Astrocyte (in vitro differentiated cells and primary cell): ENCODE results near the gene CNKSR1. TPM values are rescaled to one million over a fixed set of nuclear protein-coding genes. Genes with fewer than 3 reads are reported as not detected.

Experiments used
- DNase-seq: peaks from one replicate; pipeline ENCODE4 v3.0.0-alpha.2; 2010; ENCODE audit warnings: low read depth
- FAIRE-seq: peaks from 2 replicates; lab custom pipeline; 2011; peaks lifted over from hg19 to GRCh38; lab: Jason Lieb, UNC
- H2AFZ ChIP-seq: 2 replicates; pipeline ENCODE4 v1.6.0; 2012; ENCODE audit warnings: low read depth, low read length, inconsistent platforms
- H3K27ac ChIP-seq: 2 replicates; pipeline ENCODE4 v1.5.1; 2011; ENCODE audit warnings: low read depth, low read length, inconsistent platforms
- H3K27me3 ChIP-seq: 2 replicates; pipeline ENCODE4 v1.6.0; 2011; ENCODE audit warnings: low read length, inconsistent platforms; ENCODE audit not compliant: insufficient read depth
- H3K36me3 ChIP-seq: 2 replicates; pipeline ENCODE4 v1.5.1; 2011; ENCODE audit warnings: low read length, inconsistent platforms; ENCODE audit not compliant: insufficient read depth
- H3K4me1 ChIP-seq: 2 replicates; pipeline ENCODE4 v1.5.1; 2011; ENCODE audit warnings: low read length, inconsistent platforms; ENCODE audit not compliant: insufficient read depth
- H3K4me2 ChIP-seq: 2 replicates; pipeline ENCODE4 v1.6.0; 2012; ENCODE audit warnings: low read length, inconsistent platforms
- H3K4me3 ChIP-seq: 2 replicates; pipeline ENCODE4 v1.5.1; 2011; ENCODE audit warnings: low read depth, mild to moderate bottlenecking, low read length, inconsistent platforms; ENCODE audit not compliant: insufficient read depth
- H3K79me2 ChIP-seq: 2 replicates; pipeline ENCODE4 v1.6.0; 2012; ENCODE audit warnings: mild to moderate bottlenecking, low read length, inconsistent platforms; ENCODE audit not compliant: insufficient read depth
- H3K9ac ChIP-seq: 2 replicates; pipeline ENCODE4 v1.6.0; 2012; ENCODE audit warnings: mild to moderate bottlenecking, low read length, inconsistent platforms
- H3K9me3 ChIP-seq: 2 replicates; pipeline ENCODE4 v1.5.1; 2012; ENCODE audit warnings: low read depth, mild to moderate bottlenecking, low read length, inconsistent platforms; ENCODE audit not compliant: insufficient read depth
- H4K20me1 ChIP-seq: 2 replicates; pipeline ENCODE4 v1.6.0; 2012; ENCODE audit warnings: low read length, inconsistent platforms; ENCODE audit not compliant: insufficient read depth
- H3K27ac Mint-ChIP-seq: one replicate; pipeline ENCODE4 v1.8.0; 2021; ENCODE audit warnings: mild to moderate bottlenecking, mixed read lengths; ENCODE audit not compliant: unreplicated experiment
- H3K27me3 Mint-ChIP-seq: one replicate; pipeline ENCODE4 v1.8.0; 2021; ENCODE audit warnings: low read depth, mixed read lengths; ENCODE audit not compliant: unreplicated experiment
- H3K36me3 Mint-ChIP-seq: one replicate; pipeline ENCODE4 v1.8.0; 2021; ENCODE audit warnings: low read depth, mixed read lengths; ENCODE audit not compliant: unreplicated experiment
- H3K4me1 Mint-ChIP-seq: one replicate; pipeline ENCODE4 v1.8.0; 2021; ENCODE audit warnings: low read depth, mixed read lengths; ENCODE audit not compliant: unreplicated experiment
- H3K4me3 Mint-ChIP-seq: one replicate; pipeline ENCODE4 v1.8.0; 2021; ENCODE audit warnings: mild to moderate bottlenecking, moderate library complexity, mixed read lengths; ENCODE audit not compliant: unreplicated experiment
- H3K9me3 Mint-ChIP-seq: one replicate; pipeline ENCODE4 v1.8.0; 2021; ENCODE audit warnings: mild to moderate bottlenecking, mixed read lengths; ENCODE audit not compliant: unreplicated experiment
- CTCF ChIP-seq: IDR thresholded peaks from 2 replicates; pipeline ENCODE4 v1.5.1; 2011; ENCODE audit warnings: low read depth, mild to moderate bottlenecking, inconsistent platforms, low read length, moderate library complexity; ENCODE audit not compliant: insufficient read depth
- EZH2 ChIP-seq: IDR thresholded peaks from 2 replicates; pipeline ENCODE4 v1.6.1; 2012; ENCODE audit warnings: mild to moderate bottlenecking, low read length, inconsistent platforms; ENCODE audit not compliant: insufficient read depth
- total RNA-seq: library from RNA; stranded (reverse); gene quantifications from 2 replicates; pipeline ENCODE4 v1.2.1, GENCODE V29; 2021

The CNKSR1 gene
- total RNA-seq, 1 donor from 2014 or later: 5.0 TPM

- TF ChIP-seq EZH2: no peak
- no peak for TF ChIP-seq CTCF
- H3K27ac Mint-ChIP-seq: no peak overlapping the region
- DNase-seq (no peak), FAIRE-seq (no peak)
- Histone ChIP-seq H3K27ac (no peak overlapping the region), H3K9ac (no peak overlapping the region), H3K79me2 (no peaks in the 10 kb centered on the region), H3K4me1 (peaks cover 2% of the 10 kb centered on the region), H3K4me2 (no peak overlapping the region), H2AFZ (no peak overlapping the region), H4K20me1 (no peaks in the 10 kb centered on the region), H3K27me3 (peaks cover 13% of the 10 kb centered on the region), H3K36me3 (no peaks in the 10 kb centered on the region), H3K4me3 (no peak overlapping the region), H3K9me3 (no peaks in the 10 kb centered on the region)
- peaks cover 2% of the 10 kb centered on the region for H3K9me3 Mint-ChIP-seq
- H3K36me3 Mint-ChIP-seq: no peaks in the 10 kb centered on the region
- no peak overlapping the region for H3K4me3 Mint-ChIP-seq
- no peaks in the 10 kb centered on the region for H3K4me1 Mint-ChIP-seq
- peaks cover 40% of the 10 kb centered on the region for H3K27me3 Mint-ChIP-seq
These were observed 26.5 kb downstream of the CNKSR1 start for GRCh38 chr1:26203642-26204318.

GRCh38 chr1:26210147-26210870, 33.0 kb downstream of the CNKSR1 start:
- Histone ChIP-seq H3K4me1 (no peaks in the 10 kb centered on the region), H3K27me3 (peaks cover 6% of the 10 kb centered on the region), H3K9ac (no peak overlapping the region), H3K27ac (no peak overlapping the region), H3K4me3 (no peak overlapping the region), H2AFZ (no peak overlapping the region), H3K79me2 (no peaks in the 10 kb centered on the region), H4K20me1 (no peaks in the 10 kb centered on the region), H3K36me3 (no peaks in the 10 kb centered on the region), H3K9me3 (no peaks in the 10 kb centered on the region), H3K4me2 (no peak overlapping the region)
- Mint-ChIP-seq H3K27ac (no peak overlapping the region), H3K9me3 (peaks cover 2% of the 10 kb centered on the region), H3K27me3 (peaks cover 26% of the 10 kb centered on the region), H3K4me3 (no peak overlapping the region), H3K4me1 (no peaks in the 10 kb centered on the region), H3K36me3 (no peaks in the 10 kb centered on the region)
- FAIRE-seq: no peak
- TF ChIP-seq EZH2 (no peak), CTCF (no peak)
- no peak for DNase-seq

- Histone ChIP-seq H2AFZ (no peak overlapping the region), H3K36me3 (no peaks in the 10 kb centered on the region), H3K27ac (no peak overlapping the region), H3K9ac (no peak overlapping the region), H3K9me3 (no peaks in the 10 kb centered on the region), H3K4me2 (no peak overlapping the region), H3K79me2 (no peaks in the 10 kb centered on the region), H3K4me1 (no peaks in the 10 kb centered on the region), H4K20me1 (no peaks in the 10 kb centered on the region), H3K4me3 (no peak overlapping the region), H3K27me3 (peaks cover 6% of the 10 kb centered on the region)
- TF ChIP-seq CTCF (no peak), EZH2 (no peak)
- no peaks in the 10 kb centered on the region for H3K4me1 Mint-ChIP-seq
- H3K4me3 Mint-ChIP-seq: no peak overlapping the region
- no peaks in the 10 kb centered on the region for H3K36me3 Mint-ChIP-seq
- H3K27ac Mint-ChIP-seq: no peak overlapping the region
- peaks cover 36% of the 10 kb centered on the region for H3K27me3 Mint-ChIP-seq
- no peak for DNase-seq
- H3K9me3 Mint-ChIP-seq: no peaks in the 10 kb centered on the region
- no peak for FAIRE-seq
These were observed 35.4 kb downstream of the CNKSR1 start for GRCh38 chr1:26212726-26213125.
